Heart left ventricle (tissue), 16 donors: Measurements from ENCODE around the gene FAM168A. TPM values are rescaled to one million over a fixed set of nuclear protein-coding genes. Genes with fewer than 3 reads are reported as not detected.
A peak's percentile ranks its signal among the peaks of the same experiment; 100 is the strongest.

Experiments
- ATAC-seq, 4 donors: fragments of 200-7000 bp; cut with Tn5 transposase; one replicate each; pipeline ENCODE4 v1.9.1; 2020 to 2022; ENCODE audit warnings: moderate library complexity in 4 of 4, mild to moderate bottlenecking in 3 of 4, moderate number of reproducible peaks in 1 of 4
- DNase-seq, 5 donors: peaks; one replicate each; pipeline ENCODE4 v3.0.0-alpha.2; 2020
- H3K27ac ChIP-seq, 12 donors: fragments of 200-600 bp; sonication (generic) in 4 of 12; one replicate each; pipeline versions ENCODE4 v1.5.0 to v1.8.0; 2016 to 2022; ENCODE audit warnings: mild to moderate bottlenecking in 2 of 12
- H3K27me3 ChIP-seq, 9 donors: fragments of 200-600 bp; sonication (generic) in 2 of 9; one replicate each; pipeline versions ENCODE4 v1.5.1 to v1.8.0; 2016 to 2022; ENCODE audit warnings: mild to moderate bottlenecking in 3 of 9
- H3K36me3 ChIP-seq, 9 donors: fragments of 200-600 bp; sonication (generic) in 2 of 9; one replicate each; pipeline versions ENCODE4 v1.5.0 to v1.8.0; 2018 to 2022; ENCODE audit warnings: mild to moderate bottlenecking in 2 of 9
- H3K4me1 ChIP-seq, 12 donors: fragments of 200-600 bp; sonication (generic) in 4 of 12; one replicate each; pipeline versions ENCODE4 v1.5.0 to v1.8.0; 2016 to 2022; ENCODE audit warnings: mild to moderate bottlenecking in 3 of 12
- H3K4me3 ChIP-seq, 12 donors: fragments of 200-600 bp; sonication (generic) in 4 of 12; one replicate each; pipeline versions ENCODE4 v1.5.0 to v1.8.0; 2017 to 2022; ENCODE audit warnings: mild to moderate bottlenecking in 9 of 12, moderate library complexity in 4 of 12
- H3K9me3 ChIP-seq, 12 donors: fragments of 200-600 bp; sonication (generic) in 4 of 12; one replicate each; pipeline versions ENCODE4 v1.5.0 to v1.8.0; 2016 to 2022; ENCODE audit warnings: mild to moderate bottlenecking in 1 of 12
- POLR2A ChIP-seq, 2 donors: fragments of 450-650 bp; IDR thresholded peaks; one replicate each; pipeline ENCODE4 v1.6.1; 2017; ENCODE audit warnings: antibody characterized with exemption in 2 of 2, mild to moderate bottlenecking in 2 of 2, moderate library complexity in 2 of 2
- WGBS, 4 donors: extraction: QIAGEN DNeasy Blood & Tissue Kit in 2 of 4; methylation state at CpG; one replicate each; pipeline versions ENCODE4 v1.1.5 to v1.1.7; 2013 to 2018; 5-methylcytosine and 5-hydroxymethylcytosine counted together
- intact Hi-C, 10 donors: fragments of 100-400 bp; cut with DNase I; formaldehyde crosslinking; loops; one replicate each; pipeline versions ENCODE4 v1.11.1 to v1.14.2; 2022
- polyA plus RNA-seq, 2 donors: library from polyadenylated mRNA; stranded (reverse); fragments of 200-250 nt; gene quantifications; one replicate each; pipeline ENCODE4 v1.2.3, GENCODE V29; 2013
- total RNA-seq, 9 donors: library from RNA; depleted of rRNA in 2 of 9; stranded (reverse); fragments of >200 nt in 2 of 9; fragmentation: NEBNext Ultra II Directional in 3 of 9; extraction: Animal tissue kit (Norgen Biotek cat#: 25700) in 3 of 9; gene quantifications; one replicate each; pipeline versions ENCODE4 v1.1.0 to v1.2.4, GENCODE V29; 2016 to 2023
- TF ChIP-seq, protein P1 (sequence below), 12 donors: fragments of 200-600 bp; sonication (generic) in 4 of 12; IDR thresholded peaks; one replicate each; pipeline versions ENCODE4 v1.5.0 to v1.8.0; 2018 to 2022; ENCODE audit warnings: antibody characterized with exemption in 12 of 12, mild to moderate bottlenecking in 5 of 12
- donor health status: ischemic (EF 13 %, LVEDD 7.1; RV severe dilation, severe dysfunction).
- donor health status: healthy with polysubstance abuse.
- donor health status: DM: no; HTN: yes; CAD: no.
- donor health status: DM: no; HTN: no; CAD: no.
- donor health status: ischemic (EF 25% LVEDD 6.9; RV normal size, moderate dysfunction).
- donor health status: ischemic (EF 25% LVEDD 5.7; RV mildly dilated, moderate dysfunction).
- donor health status: healthy.
- donor health status: DM: yes; HTN: yes; CAD: no.
- donor health status: ischemic (EF 35%, LVEDD 5.7; RV mildly dilated, moderate dysfunction).
- donor health status: nonischemic (EF 11% LVEDD 7.7; RV severe dilation, severe dysfunction).
- donor health status: DM: yes; HTN: yes; CAD: no.
- donor health status: PGD.
- donor health status: ischemic (EF 29% LVEDD 5.4; RV normal size, mild dysfunction).
- donor health status: nonischemic (EF 23%, LVEDD 6.1; RV moderate dilation, normal function).

FAM168A gene
- total and polyA plus RNA-seq, 11 donors: 9.0 to 39.1 (median 27.8) TPM

GRCh38 chr11:73480677-73481076 is 117.2 kb downstream of the FAM168A start:
- WGBS, 4 donors: 54 to 71% (median 63%) methylated on average over 2 of the region's 2 CpGs

GRCh38 chr11:73478737-73479347 is 119.1 kb downstream of the FAM168A start:
- Histone ChIP-seq H3K4me3 (no peak overlapping the region), H3K27ac (no peak overlapping the region), H3K9me3 (peaks cover 0 to 28% (median 16%) of the 10 kb centered on the region in 12 donors), H3K27me3 (no peaks in the 10 kb centered on the region), H3K36me3 (no peaks in the 10 kb centered on the region), H3K4me1 (peaks cover 0 to 15% (median 0%) of the 10 kb centered on the region in 12 donors)
- WGBS, 4 donors: 35 to 52% (median 38%) methylated on average over 1 of the region's 1 CpG
- intact Hi-C loops: loop anchor here in 3 of 10 donors (2.0 to 10.0 kb wide), 2 partner anchors 116 to 120 kb away; partner anchors contain the start of gene FAM168A (in 3 of the 3)
- ATAC-seq (peak in 1 of 4 donors; percentile 34), DNase-seq (no peak)
- TF ChIP-seq, protein P1, sequence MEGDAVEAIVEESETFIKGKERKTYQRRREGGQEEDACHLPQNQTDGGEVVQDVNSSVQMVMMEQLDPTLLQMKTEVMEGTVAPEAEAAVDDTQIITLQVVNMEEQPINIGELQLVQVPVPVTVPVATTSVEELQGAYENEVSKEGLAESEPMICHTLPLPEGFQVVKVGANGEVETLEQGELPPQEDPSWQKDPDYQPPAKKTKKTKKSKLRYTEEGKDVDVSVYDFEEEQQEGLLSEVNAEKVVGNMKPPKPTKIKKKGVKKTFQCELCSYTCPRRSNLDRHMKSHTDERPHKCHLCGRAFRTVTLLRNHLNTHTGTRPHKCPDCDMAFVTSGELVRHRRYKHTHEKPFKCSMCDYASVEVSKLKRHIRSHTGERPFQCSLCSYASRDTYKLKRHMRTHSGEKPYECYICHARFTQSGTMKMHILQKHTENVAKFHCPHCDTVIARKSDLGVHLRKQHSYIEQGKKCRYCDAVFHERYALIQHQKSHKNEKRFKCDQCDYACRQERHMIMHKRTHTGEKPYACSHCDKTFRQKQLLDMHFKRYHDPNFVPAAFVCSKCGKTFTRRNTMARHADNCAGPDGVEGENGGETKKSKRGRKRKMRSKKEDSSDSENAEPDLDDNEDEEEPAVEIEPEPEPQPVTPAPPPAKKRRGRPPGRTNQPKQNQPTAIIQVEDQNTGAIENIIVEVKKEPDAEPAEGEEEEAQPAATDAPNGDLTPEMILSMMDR (IDR thresholded peaks at IDR 0.05): peak; percentile 40 to 64 (median 52)
- no peak for TF ChIP-seq POLR2A (IDR thresholded peaks at IDR 0.05)

More at GRCh38 chr11:73480677-73481076, 117.2 kb downstream of the FAM168A start:
- H3K27me3 ChIP-seq: no peaks in the 10 kb centered on the region
- no peaks in the 10 kb centered on the region for H3K36me3 ChIP-seq
- DNase-seq (no peak), ATAC-seq (peak in 3 of 4 donors; percentile 39 to 81 (median 65))
- peaks cover 0 to 12% (median 0%) of the 10 kb centered on the region in 12 donors for H3K4me1 ChIP-seq
- no peak overlapping the region for H3K4me3 ChIP-seq
- no peak for TF ChIP-seq POLR2A (IDR thresholded peaks at IDR 0.05)
- TF ChIP-seq, protein P1 (IDR thresholded peaks at IDR 0.05): no peak
- intact Hi-C loops: loop anchor here in 1 of 10 donors (10.0 kb wide), 1 partner anchor 114 kb away; the partner anchor contains the start of gene FAM168A
- no peak overlapping the region for H3K27ac ChIP-seq
- peaks cover 0 to 28% (median 16%) of the 10 kb centered on the region in 12 donors for H3K9me3 ChIP-seq

- no peak for DNase-seq
- Histone ChIP-seq H3K36me3 (no peaks in the 10 kb centered on the region), H3K4me3 (no peak overlapping the region), H3K9me3 (peaks cover 0 to 28% (median 16%) of the 10 kb centered on the region in 12 donors), H3K27ac (no peak overlapping the region), H3K4me1 (peaks cover 0 to 15% (median 0%) of the 10 kb centered on the region in 12 donors), H3K27me3 (no peaks in the 10 kb centered on the region)
- no peak for ATAC-seq
- TF ChIP-seq POLR2A (IDR thresholded peaks at IDR 0.05): no peak
- TF ChIP-seq, protein P1 (IDR thresholded peaks at IDR 0.05): no peak
- WGBS, 4 donors: 95 to 100% (median 97%) methylated on average over 2 of the region's 2 CpGs
- intact Hi-C loops: loop anchor here in 2 of 10 donors (10.0 kb wide), 1 partner anchor 117 kb away; the partner anchor contains the start of gene FAM168A (in 2 of the 2)
Observed at GRCh38 chr11:73477518-73477917, 120.4 kb downstream of the FAM168A start.

- H3K36me3 ChIP-seq: no peaks in the 10 kb centered on the region
- DNase-seq: no peak
- ATAC-seq: no peak
- no peak overlapping the region for H3K27ac ChIP-seq
- peaks cover 0 to 28% (median 16%) of the 10 kb centered on the region in 12 donors for H3K9me3 ChIP-seq
- no peak overlapping the region for H3K4me3 ChIP-seq
- peaks cover 0 to 16% (median 0%) of the 10 kb centered on the region in 12 donors for H3K4me1 ChIP-seq
- no peaks in the 10 kb centered on the region for H3K27me3 ChIP-seq
- intact Hi-C loops: loop anchor here in 2 of 10 donors (10.0 kb wide), 1 partner anchor 119 kb away; the partner anchor contains the start of gene FAM168A (in 2 of the 2)
- TF ChIP-seq, protein P1 (IDR thresholded peaks at IDR 0.05): no peak
- TF ChIP-seq POLR2A (IDR thresholded peaks at IDR 0.05): no peak
Observed at GRCh38 chr11:73475549-73476095, 122.3 kb downstream of the FAM168A start.
